ENCODE measurements around the gene SERPINH1. TPM values are rescaled to one million over a fixed set of nuclear protein-coding genes. Genes with fewer than 3 reads are reported as not detected.

Gene SERPINH1
- polyA plus RNA-seq, 1 donor from 2014 or later: 1.8 TPM

- peaks cover 7 to 15% (median 7%) of the 10 kb centered on the region in 3 donors for H3K4me1 Mint-ChIP-seq
- no peaks in the 10 kb centered on the region for H3K36me3 Mint-ChIP-seq
- H3K9me3 Mint-ChIP-seq: no peaks in the 10 kb centered on the region
- peaks cover 7% of the 10 kb centered on the region for H3K27me3 Mint-ChIP-seq
- no peak overlapping the region for H3K4me3 Mint-ChIP-seq
- H3K27ac Mint-ChIP-seq: no peak overlapping the region
These were observed 38.3 kb downstream of the SERPINH1 start for GRCh38 chr11:75600356-75600755.

- no peaks in the 10 kb centered on the region for H3K36me3 Mint-ChIP-seq
- peaks cover 11% of the 10 kb centered on the region for H3K27me3 Mint-ChIP-seq
These were observed 39.4 kb downstream of the SERPINH1 start for GRCh38 chr11:75601494-75601893.

GRCh38 chr11:75602951-75603350 is 40.9 kb downstream of the SERPINH1 start:
- H3K9me3 Mint-ChIP-seq: peaks cover 0 to 1% (median 0%) of the 10 kb centered on the region in 3 donors
- H3K27me3 Mint-ChIP-seq: peaks cover 12% of the 10 kb centered on the region
- H3K4me3 Mint-ChIP-seq: no peak overlapping the region

More at GRCh38 chr11:75601494-75601893, 39.4 kb downstream of the SERPINH1 start:
- peak overlapping the region in 1 of 4 donors; percentile 75 for H3K4me3 Mint-ChIP-seq
- no peaks in the 10 kb centered on the region for H3K9me3 Mint-ChIP-seq
- H3K4me1 Mint-ChIP-seq: peaks cover 0 to 5% (median 4%) of the 10 kb centered on the region in 3 donors
- H3K27ac Mint-ChIP-seq: no peak overlapping the region

GRCh38 chr11:75603791-75604736 is 42.0 kb downstream of the SERPINH1 start:
- Mint-ChIP-seq H3K9me3 (peaks cover 0 to 1% (median 0%) of the 10 kb centered on the region in 3 donors), H3K4me3 (no peak overlapping the region), H3K27ac (no peak overlapping the region), H3K4me1 (no peaks in the 10 kb centered on the region), H3K27me3 (peaks cover 12% of the 10 kb centered on the region), H3K36me3 (no peaks in the 10 kb centered on the region)

More at GRCh38 chr11:75602951-75603350, 40.9 kb downstream of the SERPINH1 start:
- Mint-ChIP-seq H3K36me3 (no peaks in the 10 kb centered on the region), H3K4me1 (peaks cover 0 to 5% (median 0%) of the 10 kb centered on the region in 3 donors), H3K27ac (no peak overlapping the region)

GRCh38 chr11:75606099-75606498 is 44.0 kb downstream of the SERPINH1 start:
- Mint-ChIP-seq H3K4me3 (no peak overlapping the region), H3K9me3 (peaks cover 0 to 1% (median 0%) of the 10 kb centered on the region in 3 donors), H3K36me3 (no peaks in the 10 kb centered on the region), H3K27ac (peak overlapping the region in 1 of 3 donors; percentile 8), H3K4me1 (no peaks in the 10 kb centered on the region), H3K27me3 (peaks cover 11% of the 10 kb centered on the region)

- Mint-ChIP-seq H3K36me3 (no peaks in the 10 kb centered on the region), H3K27ac (no peak overlapping the region), H3K4me1 (no peaks in the 10 kb centered on the region), H3K9me3 (peaks cover 0 to 1% (median 0%) of the 10 kb centered on the region in 3 donors), H3K27me3 (no peaks in the 10 kb centered on the region), H3K4me3 (no peak overlapping the region)
These were observed 49.8 kb downstream of the SERPINH1 start for GRCh38 chr11:75611823-75612222.

GRCh38 chr11:75615751-75616150 is 53.7 kb downstream of the SERPINH1 start:
- no peaks in the 10 kb centered on the region for H3K4me1 Mint-ChIP-seq
- H3K27ac Mint-ChIP-seq: no peak overlapping the region
- no peaks in the 10 kb centered on the region for H3K36me3 Mint-ChIP-seq
- peaks cover 3% of the 10 kb centered on the region for H3K27me3 Mint-ChIP-seq
- H3K4me3 Mint-ChIP-seq: no peak overlapping the region
- peaks cover 0 to 2% (median 0%) of the 10 kb centered on the region in 3 donors for H3K9me3 Mint-ChIP-seq

GRCh38 chr11:75616281-75616680 is 54.2 kb downstream of the SERPINH1 start:
- H3K27ac Mint-ChIP-seq: no peak overlapping the region
- H3K27me3 Mint-ChIP-seq: peaks cover 3% of the 10 kb centered on the region

More at GRCh38 chr11:75616281-75616680, 54.2 kb downstream of the SERPINH1 start:
- Mint-ChIP-seq H3K4me1 (no peaks in the 10 kb centered on the region), H3K9me3 (peaks cover 0 to 2% (median 0%) of the 10 kb centered on the region in 3 donors), H3K36me3 (no peaks in the 10 kb centered on the region), H3K4me3 (no peak overlapping the region)

Other genes starting within 250 kb of the SERPINH1 start
- gene ARRB1, start 210.6 kb upstream of the SERPINH1 start, polyA plus RNA-seq: 3.0 TPM
- gene RPS3, start 162.7 kb upstream of the SERPINH1 start, polyA plus RNA-seq: 4,911 TPM
- gene KLHL35, start 129.1 kb upstream of the SERPINH1 start, polyA plus RNA-seq: 0.48 TPM
- gene GDPD5, start 36.3 kb upstream of the SERPINH1 start, polyA plus RNA-seq: 27.8 TPM
- 0.53 TPM for gene MAP6, start 106.8 kb downstream of the SERPINH1 start, polyA plus RNA-seq
- gene MOGAT2, start 155.6 kb downstream of the SERPINH1 start, polyA plus RNA-seq: not detected
- 21.9 TPM for gene DGAT2, start 206.5 kb downstream of the SERPINH1 start, polyA plus RNA-seq